Measurements from ENCODE around the gene PABPC1L. TPM values are rescaled to one million over a fixed set of nuclear protein-coding genes. Genes with fewer than 3 reads are reported as not detected.

Gene PABPC1L
- total and polyA plus RNA-seq, 2 of the 13 experiments (the other 11 are each of a cell fraction or from before 2014, with no cell fraction given) = 30.8 to 252 TPM

- TF ChIP-seq NFAT5 (CRISPR knock-in tag; IDR thresholded peaks at IDR 0.05) (peak; percentile 23; the same call in 1 of the 2 replicates), ZNF274 (CRISPR knock-in tag; IDR thresholded peaks at IDR 0.05) (peak; percentile 85), ZNF644 (CRISPR knock-in tag; IDR thresholded peaks at IDR 0.05; ENCODE audit: low read depth) (0 out of 2 replicates have a peak, but pooled peaks have one; percentile 45), HNRNPUL1 (IDR thresholded peaks at IDR 0.05; ENCODE audit: low read depth, low read length) (peak; percentile 73; the same call in 1 of the 2 replicates), CREM (IDR thresholded peaks at IDR 0.05) (peak; percentile 67), CREM (CRISPR knock-in tag; IDR thresholded peaks at IDR 0.05) (no peak), EP300 (IDR thresholded peaks at IDR 0.05; ENCODE audit: low read depth in 2 of 2, low read length in 2 of 2) (peak in 1 of 2 experiments; percentile 66; a peak in 2 of 4 replicates), EP300 (CRISPR knock-in tag; IDR thresholded peaks at IDR 0.05; ENCODE audit: borderline replicate concordance) (peak; percentile 52; the same call in 1 of the 2 replicates), NR2C2 (CRISPR knock-in tag; IDR thresholded peaks at IDR 0.05; ENCODE audit: borderline replicate concordance) (peak; percentile 72), KDM6A (CRISPR knock-in tag; IDR thresholded peaks at IDR 0.05; ENCODE audit: low read depth) (peak; percentile 48; the same call in 1 of the 2 replicates), HMGA1 (CRISPR knock-in tag; conservative IDR thresholded peaks at IDR 0.05) (no peak), NBN (conservative IDR thresholded peaks at IDR 0.05) (no peak), ZNF740 (CRISPR knock-in tag; IDR thresholded peaks at IDR 0.05) (no peak), ZNF546 (CRISPR knock-in tag; conservative IDR thresholded peaks at IDR 0.05) (no peak), HES4 (CRISPR knock-in tag; IDR thresholded peaks at IDR 0.05; ENCODE audit: borderline replicate concordance) (no peak; the same call in 1 of the 2 replicates), SETDB1 (CRISPR knock-in tag; IDR thresholded peaks at IDR 0.05; ENCODE audit: borderline replicate concordance) (no peak)
- TF ChIP-seq, protein P1, sequence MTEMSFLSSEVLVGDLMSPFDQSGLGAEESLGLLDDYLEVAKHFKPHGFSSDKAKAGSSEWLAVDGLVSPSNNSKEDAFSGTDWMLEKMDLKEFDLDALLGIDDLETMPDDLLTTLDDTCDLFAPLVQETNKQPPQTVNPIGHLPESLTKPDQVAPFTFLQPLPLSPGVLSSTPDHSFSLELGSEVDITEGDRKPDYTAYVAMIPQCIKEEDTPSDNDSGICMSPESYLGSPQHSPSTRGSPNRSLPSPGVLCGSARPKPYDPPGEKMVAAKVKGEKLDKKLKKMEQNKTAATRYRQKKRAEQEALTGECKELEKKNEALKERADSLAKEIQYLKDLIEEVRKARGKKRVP (CRISPR knock-in tag; IDR thresholded peaks at IDR 0.05) = 0 out of 4 replicates have a peak, but pooled peaks of 1 of the 2 experiments have one; percentile 37
- TF ChIP-seq, protein P2, sequence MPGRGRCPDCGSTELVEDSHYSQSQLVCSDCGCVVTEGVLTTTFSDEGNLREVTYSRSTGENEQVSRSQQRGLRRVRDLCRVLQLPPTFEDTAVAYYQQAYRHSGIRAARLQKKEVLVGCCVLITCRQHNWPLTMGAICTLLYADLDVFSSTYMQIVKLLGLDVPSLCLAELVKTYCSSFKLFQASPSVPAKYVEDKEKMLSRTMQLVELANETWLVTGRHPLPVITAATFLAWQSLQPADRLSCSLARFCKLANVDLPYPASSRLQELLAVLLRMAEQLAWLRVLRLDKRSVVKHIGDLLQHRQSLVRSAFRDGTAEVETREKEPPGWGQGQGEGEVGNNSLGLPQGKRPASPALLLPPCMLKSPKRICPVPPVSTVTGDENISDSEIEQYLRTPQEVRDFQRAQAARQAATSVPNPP (CRISPR knock-in tag; IDR thresholded peaks at IDR 0.05) = peak; percentile 67; the same call in 1 of the 2 replicates
- TF ChIP-seq, protein P3, sequence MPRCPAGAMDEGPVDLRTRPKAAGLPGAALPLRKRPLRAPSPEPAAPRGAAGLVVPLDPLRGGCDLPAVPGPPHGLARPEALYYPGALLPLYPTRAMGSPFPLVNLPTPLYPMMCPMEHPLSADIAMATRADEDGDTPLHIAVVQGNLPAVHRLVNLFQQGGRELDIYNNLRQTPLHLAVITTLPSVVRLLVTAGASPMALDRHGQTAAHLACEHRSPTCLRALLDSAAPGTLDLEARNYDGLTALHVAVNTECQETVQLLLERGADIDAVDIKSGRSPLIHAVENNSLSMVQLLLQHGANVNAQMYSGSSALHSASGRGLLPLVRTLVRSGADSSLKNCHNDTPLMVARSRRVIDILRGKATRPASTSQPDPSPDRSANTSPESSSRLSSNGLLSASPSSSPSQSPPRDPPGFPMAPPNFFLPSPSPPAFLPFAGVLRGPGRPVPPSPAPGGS (CRISPR knock-in tag; IDR thresholded peaks at IDR 0.05) = peak; percentile 81
These were observed 24.2 kb upstream of the PABPC1L start, which contains the start of gene YWHAB (continued) for GRCh38 chr20:44885392-44886265.

Measured in HepG2 (cell line).